ENCODE data around the gene RRAGC. TPM values are rescaled to one million over a fixed set of nuclear protein-coding genes. Genes with fewer than 3 reads are reported as not detected.

RRAGC gene
- total and polyA plus RNA-seq, 9 of the 15 experiments (the other 6 are each of a cell fraction or from before 2014, with no cell fraction given), result 3.9 to 16.9 (median 10.9) TPM

GRCh38 chr1:38859561-38860453, at the start of gene RRAGC (continued):
- TF ChIP-seq FOXA3 (CRISPR knock-in tag; conservative IDR thresholded peaks at IDR 0.05 in 1 of 2, IDR thresholded peaks at IDR 0.05 in 1 of 2), result peak in 1 of 2 experiments; percentile 67; a peak in 1 of 4 replicates
- TF ChIP-seq BHLHE40 (IDR thresholded peaks at IDR 0.05; ENCODE audit: low read length), result peak; percentile 100
- peak; percentile 77; the same call in 1 of the 2 replicates for TF ChIP-seq CBX1 (IDR thresholded peaks at IDR 0.05; ENCODE audit: low read depth)
- no peak for TF ChIP-seq NUFIP1 (IDR thresholded peaks at IDR 0.05; ENCODE audit: partially characterized antibody)
- TF ChIP-seq, protein P1, sequence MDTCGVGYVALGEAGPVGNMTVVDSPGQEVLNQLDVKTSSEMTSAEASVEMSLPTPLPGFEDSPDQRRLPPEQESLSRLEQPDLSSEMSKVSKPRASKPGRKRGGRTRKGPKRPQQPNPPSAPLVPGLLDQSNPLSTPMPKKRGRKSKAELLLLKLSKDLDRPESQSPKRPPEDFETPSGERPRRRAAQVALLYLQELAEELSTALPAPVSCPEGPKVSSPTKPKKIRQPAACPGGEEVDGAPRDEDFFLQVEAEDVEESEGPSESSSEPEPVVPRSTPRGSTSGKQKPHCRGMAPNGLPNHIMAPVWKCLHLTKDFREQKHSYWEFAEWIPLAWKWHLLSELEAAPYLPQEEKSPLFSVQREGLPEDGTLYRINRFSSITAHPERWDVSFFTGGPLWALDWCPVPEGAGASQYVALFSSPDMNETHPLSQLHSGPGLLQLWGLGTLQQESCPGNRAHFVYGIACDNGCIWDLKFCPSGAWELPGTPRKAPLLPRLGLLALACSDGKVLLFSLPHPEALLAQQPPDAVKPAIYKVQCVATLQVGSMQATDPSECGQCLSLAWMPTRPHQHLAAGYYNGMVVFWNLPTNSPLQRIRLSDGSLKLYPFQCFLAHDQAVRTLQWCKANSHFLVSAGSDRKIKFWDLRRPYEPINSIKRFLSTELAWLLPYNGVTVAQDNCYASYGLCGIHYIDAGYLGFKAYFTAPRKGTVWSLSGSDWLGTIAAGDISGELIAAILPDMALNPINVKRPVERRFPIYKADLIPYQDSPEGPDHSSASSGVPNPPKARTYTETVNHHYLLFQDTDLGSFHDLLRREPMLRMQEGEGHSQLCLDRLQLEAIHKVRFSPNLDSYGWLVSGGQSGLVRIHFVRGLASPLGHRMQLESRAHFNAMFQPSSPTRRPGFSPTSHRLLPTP (IDR thresholded peaks at IDR 0.05; ENCODE audit: borderline replicate concordance, extremely low read depth, insufficient read length), result peak; percentile 13
- TF ChIP-seq JUND (IDR thresholded peaks at IDR 0.05; ENCODE audit: borderline replicate concordance, low read depth, low read length), result peak; percentile 63
- peak; percentile 32; the same call in 1 of the 3 replicates for TF ChIP-seq JUND (tag; IDR thresholded peaks at IDR 0.05; ENCODE audit: borderline replicate concordance, low read depth, low read length)
- no peak for TF ChIP-seq ZNF75A (CRISPR knock-in tag; IDR thresholded peaks at IDR 0.05)
- no peak for TF ChIP-seq UBTF (IDR thresholded peaks at IDR 0.05; ENCODE audit: borderline replicate concordance in 1 of 2, low read depth in 2 of 2, low read length in 2 of 2)
- peak; percentile 73; the same call in 1 of the 2 replicates for TF ChIP-seq ZNF583 (CRISPR knock-in tag; IDR thresholded peaks at IDR 0.05)
- TF ChIP-seq, protein P2, sequence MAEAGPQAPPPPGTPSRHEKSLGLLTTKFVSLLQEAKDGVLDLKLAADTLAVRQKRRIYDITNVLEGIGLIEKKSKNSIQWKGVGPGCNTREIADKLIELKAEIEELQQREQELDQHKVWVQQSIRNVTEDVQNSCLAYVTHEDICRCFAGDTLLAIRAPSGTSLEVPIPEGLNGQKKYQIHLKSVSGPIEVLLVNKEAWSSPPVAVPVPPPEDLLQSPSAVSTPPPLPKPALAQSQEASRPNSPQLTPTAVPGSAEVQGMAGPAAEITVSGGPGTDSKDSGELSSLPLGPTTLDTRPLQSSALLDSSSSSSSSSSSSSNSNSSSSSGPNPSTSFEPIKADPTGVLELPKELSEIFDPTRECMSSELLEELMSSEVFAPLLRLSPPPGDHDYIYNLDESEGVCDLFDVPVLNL (CRISPR knock-in tag; IDR thresholded peaks at IDR 0.05; ENCODE audit: low read depth), result no peak
- peak; percentile 98 for TF ChIP-seq TOE1 (IDR thresholded peaks at IDR 0.05; ENCODE audit: borderline replicate concordance)
- TF ChIP-seq TOE1 (CRISPR knock-in tag; IDR thresholded peaks at IDR 0.05; ENCODE audit: borderline replicate concordance, low read depth), result no peak
- TF ChIP-seq ZKSCAN8 (CRISPR knock-in tag; IDR thresholded peaks at IDR 0.05), result no peak
- peak; percentile 57; the same call in 1 of the 2 replicates for TF ChIP-seq ZNF239 (CRISPR knock-in tag; IDR thresholded peaks at IDR 0.05)
- TF ChIP-seq HNRNPLL (IDR thresholded peaks at IDR 0.05; ENCODE audit: low read depth, low read length, poor library complexity, severe bottlenecking), result peak; percentile 72
- 0 out of 2 replicates have a peak, but pooled peaks have one; percentile 36 for TF ChIP-seq ETV1 (tag; conservative IDR thresholded peaks at IDR 0.05; ENCODE audit: low read depth)
- TF ChIP-seq NFE2L1 (tag; IDR thresholded peaks at IDR 0.05; ENCODE audit: borderline replicate concordance, low read depth), result no peak
- TF ChIP-seq BCOR (IDR thresholded peaks at IDR 0.05), result peak; percentile 54; the same call in 1 of the 2 replicates
